GM12864 (cell line): ENCODE measurements around the gene CGB8.
"Not testable (repeated sequence)": the region's sequence is repeated elsewhere in the genome, so short reads cannot be mapped to it uniquely, and the experiment has no call there.

Experiments
- DNase-seq: peaks from one replicate; pipeline ENCODE4 v3.0.0-alpha.2; 2011; ENCODE audit warnings: low read depth
- H3K4me3 ChIP-seq: 2 replicates; pipeline ENCODE4 v1.5.1; 2011; ENCODE audit warnings: mild to moderate bottlenecking, low read depth, low read length, control low read depth
- TF ChIP-seq, protein P1 (sequence below): IDR thresholded peaks from 2 replicates; pipeline ENCODE4 v1.5.1; 2011; ENCODE audit warnings: low read depth, mild to moderate bottlenecking, moderate library complexity, low read length, control low read depth, inconsistent platforms; ENCODE audit errors: missing control alignments

The CGB8 gene

GRCh38 chr19:49031642-49032301 lies 17.1 kb downstream of the CGB8 start, which contains the start of gene CGB2:
Gene CGB2, plus strand, starts transcription at chr19:49031890. Its CDS starts 206 bp downstream, at chr19:49032096.
- not testable (repeated sequence) for DNase-seq, H3K4me3 ChIP-seq
- TF ChIP-seq, protein P1, sequence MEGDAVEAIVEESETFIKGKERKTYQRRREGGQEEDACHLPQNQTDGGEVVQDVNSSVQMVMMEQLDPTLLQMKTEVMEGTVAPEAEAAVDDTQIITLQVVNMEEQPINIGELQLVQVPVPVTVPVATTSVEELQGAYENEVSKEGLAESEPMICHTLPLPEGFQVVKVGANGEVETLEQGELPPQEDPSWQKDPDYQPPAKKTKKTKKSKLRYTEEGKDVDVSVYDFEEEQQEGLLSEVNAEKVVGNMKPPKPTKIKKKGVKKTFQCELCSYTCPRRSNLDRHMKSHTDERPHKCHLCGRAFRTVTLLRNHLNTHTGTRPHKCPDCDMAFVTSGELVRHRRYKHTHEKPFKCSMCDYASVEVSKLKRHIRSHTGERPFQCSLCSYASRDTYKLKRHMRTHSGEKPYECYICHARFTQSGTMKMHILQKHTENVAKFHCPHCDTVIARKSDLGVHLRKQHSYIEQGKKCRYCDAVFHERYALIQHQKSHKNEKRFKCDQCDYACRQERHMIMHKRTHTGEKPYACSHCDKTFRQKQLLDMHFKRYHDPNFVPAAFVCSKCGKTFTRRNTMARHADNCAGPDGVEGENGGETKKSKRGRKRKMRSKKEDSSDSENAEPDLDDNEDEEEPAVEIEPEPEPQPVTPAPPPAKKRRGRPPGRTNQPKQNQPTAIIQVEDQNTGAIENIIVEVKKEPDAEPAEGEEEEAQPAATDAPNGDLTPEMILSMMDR, result peak; percentile 28

- not testable (repeated sequence) for H3K4me3 ChIP-seq, DNase-seq
These were observed 18.6 kb downstream of the CGB8 start for GRCh38 chr19:49030323-49030722.

GRCh38 chr19:49029749-49030148 lies 19.2 kb downstream of the CGB8 start:
- not testable (repeated sequence) for H3K4me3 ChIP-seq, DNase-seq

DNA sequence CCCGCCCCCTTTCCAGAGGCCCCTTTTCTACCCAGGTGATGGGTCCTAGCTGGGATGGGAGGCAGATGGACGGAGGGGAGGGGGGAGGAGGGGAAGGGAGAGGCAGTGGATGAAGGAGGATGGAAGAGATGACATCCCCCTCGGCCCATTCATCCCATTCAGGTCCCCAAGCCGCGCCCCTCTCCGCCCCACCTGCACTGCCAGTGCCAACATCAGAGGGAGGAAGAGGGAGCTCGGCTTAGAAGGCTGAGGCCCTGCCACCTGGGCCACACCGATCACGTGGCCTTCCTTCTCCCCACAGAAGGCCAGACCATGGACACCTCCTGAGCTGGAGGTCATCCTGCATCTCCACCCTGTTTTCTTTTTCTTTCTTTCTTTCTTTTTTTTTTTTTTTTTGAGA lies 20.2 kb downstream of the CGB8 start:
- not testable (repeated sequence) for H3K4me3 ChIP-seq, DNase-seq

DNA sequence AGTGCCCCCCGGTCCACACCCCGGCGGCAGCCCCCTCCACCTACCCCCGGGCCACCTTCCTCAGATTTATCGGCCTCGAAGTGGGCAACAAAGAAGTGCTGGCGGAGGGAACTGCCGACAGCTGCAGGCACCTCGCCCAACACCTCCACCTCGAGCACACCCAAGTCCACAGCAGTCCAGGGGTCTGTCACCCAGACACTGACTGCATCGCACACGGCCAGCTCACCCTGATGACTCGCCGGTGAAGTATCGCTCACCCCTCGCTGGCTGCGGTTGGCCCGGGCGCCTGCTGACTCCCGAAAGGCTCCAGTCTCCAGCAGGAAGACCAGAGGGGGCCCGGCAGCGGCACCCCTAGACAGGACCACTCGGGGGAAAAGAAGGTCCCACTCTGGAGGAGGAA lies 23.3 kb downstream of the CGB8 start:
- not testable (repeated sequence) for H3K4me3 ChIP-seq, DNase-seq

DNA sequence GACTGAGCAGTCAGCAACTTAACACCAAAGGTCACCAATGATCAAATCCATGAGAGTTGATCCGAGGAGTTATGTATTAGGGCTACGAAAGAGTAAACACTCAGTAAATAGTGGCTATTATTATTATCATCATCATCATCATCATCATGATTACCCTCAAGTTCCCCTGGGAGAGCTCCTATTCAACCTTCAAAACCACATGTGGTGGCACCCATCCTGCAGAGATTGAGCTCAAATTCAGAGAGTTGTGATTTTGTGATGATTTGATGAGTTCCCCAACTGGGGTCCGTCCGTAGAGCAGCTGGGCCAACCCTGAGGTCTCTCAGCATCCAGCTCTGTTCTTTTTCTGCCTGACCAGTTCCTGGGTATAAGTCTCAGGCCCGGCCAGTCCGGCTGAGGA lies 23.8 kb downstream of the CGB8 start:
- not testable (repeated sequence) for H3K4me3 ChIP-seq, DNase-seq

DNA sequence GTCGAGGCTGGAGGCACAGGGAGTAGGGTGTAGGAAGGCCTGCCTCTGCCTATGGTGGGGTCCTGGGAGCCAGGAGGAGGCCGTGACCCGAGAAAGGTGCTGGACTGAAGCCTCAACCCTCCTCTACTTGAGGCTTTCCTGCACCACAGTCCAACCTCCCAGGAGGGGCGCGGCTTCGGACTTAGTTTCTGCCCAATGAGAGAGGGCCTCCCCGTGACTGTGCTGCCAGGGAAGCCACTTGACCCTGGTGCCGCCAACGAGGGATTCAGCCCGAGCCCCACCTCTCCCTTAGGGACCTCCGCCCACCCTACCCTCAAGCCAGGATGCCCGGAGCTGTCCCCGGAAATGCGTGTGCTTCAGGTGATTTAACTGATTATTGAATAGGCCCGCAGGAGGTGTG lies 24.7 kb downstream of the CGB8 start, which contains the start of gene CGB3:
TSS of gene CGB3 (minus strand) at position 101 of the 400 bp plus-strand sequence. CDS start 362 bp downstream, outside the sequence.
- H3K4me3 ChIP-seq, DNase-seq: not testable (repeated sequence)

DNA sequence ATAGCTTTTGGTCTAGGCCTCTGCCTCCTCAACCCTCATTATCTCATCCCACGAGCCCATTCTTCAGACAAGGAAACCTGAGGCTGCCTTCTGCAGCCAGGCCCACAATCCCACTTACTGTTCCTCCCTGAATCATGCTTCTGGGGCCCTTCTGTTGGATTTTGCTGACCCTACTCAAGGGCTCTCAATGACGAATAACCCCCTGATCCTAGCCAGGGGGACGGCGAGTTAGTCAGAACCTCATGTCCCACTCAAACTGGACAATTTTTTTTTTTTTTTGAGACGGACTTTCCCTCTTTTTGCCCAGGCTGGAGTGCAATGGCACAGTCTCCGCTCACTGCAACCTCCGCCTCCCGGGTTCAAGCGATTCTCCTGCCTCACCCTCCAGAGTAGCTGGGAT lies 26.8 kb downstream of the CGB8 start:
- no peak for DNase-seq
- no peak overlapping the region for H3K4me3 ChIP-seq
- TF ChIP-seq, protein P1, result no peak

DNA sequence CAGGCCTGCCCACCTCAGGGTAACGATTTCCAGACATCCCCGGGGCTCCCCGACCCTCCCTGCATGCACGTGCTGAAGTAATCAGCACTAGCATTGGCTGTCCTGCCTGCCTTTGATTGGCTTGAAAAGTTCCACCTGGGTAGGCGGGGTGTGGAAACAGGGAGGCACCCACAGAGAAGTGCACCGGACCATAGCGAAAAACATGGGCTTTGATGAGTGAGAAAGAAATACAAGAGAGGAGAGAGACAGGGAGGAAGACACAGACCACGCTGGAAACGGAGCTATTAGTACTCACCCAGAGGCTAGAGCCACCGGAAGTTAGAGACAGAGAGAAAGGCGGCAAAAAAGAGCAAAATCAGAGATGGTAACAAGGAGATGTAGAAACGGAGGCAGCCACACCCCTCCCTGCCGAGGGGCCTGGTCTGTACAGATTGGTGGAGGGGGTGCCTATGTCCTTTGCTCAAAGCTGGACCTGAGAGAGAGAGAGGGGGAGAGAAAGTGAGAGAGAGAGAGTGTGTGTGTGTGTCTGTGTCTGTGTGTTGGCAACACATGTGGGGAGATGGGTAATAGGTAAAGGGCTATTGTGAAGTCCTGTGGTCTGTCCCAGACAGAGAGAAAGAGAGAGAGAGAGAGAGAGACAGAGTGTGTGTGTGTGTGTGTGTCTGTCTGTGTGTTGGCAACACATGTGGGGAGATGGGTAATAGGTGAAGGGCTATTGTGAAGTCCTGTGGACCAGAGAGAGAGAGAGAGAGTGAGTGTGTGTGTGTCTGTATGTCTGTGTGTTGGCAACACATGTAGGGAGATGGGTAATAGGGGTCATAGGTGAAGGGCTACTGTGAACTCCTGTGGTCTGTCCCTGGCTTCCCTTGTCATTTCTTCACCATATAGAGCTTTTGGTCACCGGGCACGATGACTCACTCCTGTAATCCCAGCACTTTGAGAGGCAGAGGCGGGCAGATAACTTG lies 27.7 kb downstream of the CGB8 start:
- no peak for DNase-seq
- H3K4me3 ChIP-seq, result no peak overlapping the region

GRCh38 chr19:49020342-49020741 lies 28.6 kb downstream of the CGB8 start:
- no peak for DNase-seq
- no peak overlapping the region for H3K4me3 ChIP-seq
- TF ChIP-seq, protein P1, result no peak

More for the DNA sequence above, 27.7 kb downstream of the CGB8 start:
- TF ChIP-seq, protein P1, result no peak
